ENCODE measurements around the gene FOSB.

The FOSB gene

DNA sequence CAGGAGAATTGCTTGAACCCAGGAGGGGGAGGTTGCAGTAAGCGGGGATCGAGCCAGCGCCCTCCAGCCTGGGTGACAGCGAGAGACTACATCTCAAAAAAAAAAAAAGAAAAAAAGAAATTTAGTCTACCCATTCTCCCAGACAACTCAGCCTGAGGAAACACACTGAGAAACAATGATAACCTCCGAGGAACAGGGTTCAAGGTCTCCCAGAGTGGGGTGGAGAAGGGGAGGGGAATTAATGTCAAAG, 38.1 kb downstream of the FOSB start:
- 0 out of 2 replicates have a peak, but pooled peaks cover 2% of the 10 kb centered on the region for H3K27me3 ChIP-seq (ENCODE audit: insufficient read depth, low read depth)
- no peak overlapping the region for H3K4me3 ChIP-seq (IDR thresholded peaks at IDR 0.05; ENCODE audit: insufficient read depth, low read depth, low read length)
- H3K27ac ChIP-seq = peak overlapping the region; percentile 59; the same call in 1 of the 2 replicates
- H3K79me2 ChIP-seq (ENCODE audit: insufficient read depth, low read depth) = peaks cover 19% of the 10 kb centered on the region; the same call in 1 of the 2 replicates
- H3K4me2 ChIP-seq = peak overlapping the region; percentile 79
- peak overlapping the region; percentile 76 for H2AFZ ChIP-seq (ENCODE audit: low read depth)
- TF ChIP-seq, protein P1, sequence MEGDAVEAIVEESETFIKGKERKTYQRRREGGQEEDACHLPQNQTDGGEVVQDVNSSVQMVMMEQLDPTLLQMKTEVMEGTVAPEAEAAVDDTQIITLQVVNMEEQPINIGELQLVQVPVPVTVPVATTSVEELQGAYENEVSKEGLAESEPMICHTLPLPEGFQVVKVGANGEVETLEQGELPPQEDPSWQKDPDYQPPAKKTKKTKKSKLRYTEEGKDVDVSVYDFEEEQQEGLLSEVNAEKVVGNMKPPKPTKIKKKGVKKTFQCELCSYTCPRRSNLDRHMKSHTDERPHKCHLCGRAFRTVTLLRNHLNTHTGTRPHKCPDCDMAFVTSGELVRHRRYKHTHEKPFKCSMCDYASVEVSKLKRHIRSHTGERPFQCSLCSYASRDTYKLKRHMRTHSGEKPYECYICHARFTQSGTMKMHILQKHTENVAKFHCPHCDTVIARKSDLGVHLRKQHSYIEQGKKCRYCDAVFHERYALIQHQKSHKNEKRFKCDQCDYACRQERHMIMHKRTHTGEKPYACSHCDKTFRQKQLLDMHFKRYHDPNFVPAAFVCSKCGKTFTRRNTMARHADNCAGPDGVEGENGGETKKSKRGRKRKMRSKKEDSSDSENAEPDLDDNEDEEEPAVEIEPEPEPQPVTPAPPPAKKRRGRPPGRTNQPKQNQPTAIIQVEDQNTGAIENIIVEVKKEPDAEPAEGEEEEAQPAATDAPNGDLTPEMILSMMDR (conservative IDR thresholded peaks at IDR 0.05; ENCODE audit: low read depth, low read length) = no peak
- peaks cover 13% of the 10 kb centered on the region for H3K4me1 ChIP-seq (ENCODE audit: low read depth, poor library complexity, severe bottlenecking)
- no peaks in the 10 kb centered on the region for H3K36me3 ChIP-seq (ENCODE audit: insufficient read depth)
- peak overlapping the region; percentile 65 for H3K9ac ChIP-seq
- H4K20me1 ChIP-seq (ENCODE audit: insufficient read depth) = no peaks in the 10 kb centered on the region

DNA sequence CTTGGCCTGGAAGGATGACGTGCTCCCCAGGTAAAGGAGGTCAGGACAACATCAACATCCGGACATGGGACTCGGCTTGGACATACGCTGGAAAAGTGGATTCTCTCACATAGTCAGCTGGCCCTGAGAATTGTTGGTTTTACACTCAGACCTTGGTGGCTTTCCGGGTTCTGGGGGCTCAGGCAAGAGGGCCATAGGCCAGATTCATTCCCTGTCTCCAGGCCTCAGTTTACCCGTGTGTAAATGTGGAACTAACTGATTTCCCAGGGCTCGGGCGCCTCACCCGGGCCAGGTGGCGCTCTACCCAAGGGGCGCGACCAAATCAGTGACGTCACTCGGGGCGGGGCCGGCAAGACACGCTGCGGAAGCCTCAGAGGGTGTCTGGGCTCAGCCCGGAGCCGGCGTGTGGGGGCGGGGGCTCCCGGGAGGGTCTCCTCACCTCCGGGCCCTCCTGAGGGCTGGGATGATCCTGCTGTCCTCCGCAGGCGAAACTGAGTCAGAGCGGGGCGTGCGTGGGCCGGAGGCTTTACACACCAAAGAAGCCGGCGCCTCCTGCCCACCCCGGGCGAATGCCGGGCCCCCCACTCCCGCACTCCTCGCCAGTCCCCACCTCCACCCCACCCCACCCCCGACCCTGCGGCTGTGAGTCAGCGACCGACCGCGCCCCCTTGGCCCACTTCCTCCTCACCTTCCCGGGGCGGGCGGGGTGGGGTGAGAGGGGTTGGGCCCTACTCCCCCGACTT, 38.6 kb downstream of the FOSB start:
- Histone ChIP-seq H3K9ac (peak overlapping the region; percentile 65), H3K36me3 (ENCODE audit: insufficient read depth) (no peaks in the 10 kb centered on the region), H2AFZ (ENCODE audit: low read depth) (peak overlapping the region; percentile 76), H3K79me2 (ENCODE audit: insufficient read depth, low read depth) (peaks cover 22% of the 10 kb centered on the region; the same call in 1 of the 2 replicates), H3K4me2 (peak overlapping the region; percentile 79), H3K27ac (peak overlapping the region; percentile 59), H3K4me1 (ENCODE audit: low read depth, poor library complexity, severe bottlenecking) (peaks cover 13% of the 10 kb centered on the region), H4K20me1 (ENCODE audit: insufficient read depth) (no peaks in the 10 kb centered on the region), H3K27me3 (ENCODE audit: insufficient read depth, low read depth) (0 out of 2 replicates have a peak, but pooled peaks cover 2% of the 10 kb centered on the region), H3K4me3 (IDR thresholded peaks at IDR 0.05; ENCODE audit: insufficient read depth, low read depth, low read length) (no peak overlapping the region)
- TF ChIP-seq, protein P1 (conservative IDR thresholded peaks at IDR 0.05; ENCODE audit: low read depth, low read length) = peak; percentile 60

DNA sequence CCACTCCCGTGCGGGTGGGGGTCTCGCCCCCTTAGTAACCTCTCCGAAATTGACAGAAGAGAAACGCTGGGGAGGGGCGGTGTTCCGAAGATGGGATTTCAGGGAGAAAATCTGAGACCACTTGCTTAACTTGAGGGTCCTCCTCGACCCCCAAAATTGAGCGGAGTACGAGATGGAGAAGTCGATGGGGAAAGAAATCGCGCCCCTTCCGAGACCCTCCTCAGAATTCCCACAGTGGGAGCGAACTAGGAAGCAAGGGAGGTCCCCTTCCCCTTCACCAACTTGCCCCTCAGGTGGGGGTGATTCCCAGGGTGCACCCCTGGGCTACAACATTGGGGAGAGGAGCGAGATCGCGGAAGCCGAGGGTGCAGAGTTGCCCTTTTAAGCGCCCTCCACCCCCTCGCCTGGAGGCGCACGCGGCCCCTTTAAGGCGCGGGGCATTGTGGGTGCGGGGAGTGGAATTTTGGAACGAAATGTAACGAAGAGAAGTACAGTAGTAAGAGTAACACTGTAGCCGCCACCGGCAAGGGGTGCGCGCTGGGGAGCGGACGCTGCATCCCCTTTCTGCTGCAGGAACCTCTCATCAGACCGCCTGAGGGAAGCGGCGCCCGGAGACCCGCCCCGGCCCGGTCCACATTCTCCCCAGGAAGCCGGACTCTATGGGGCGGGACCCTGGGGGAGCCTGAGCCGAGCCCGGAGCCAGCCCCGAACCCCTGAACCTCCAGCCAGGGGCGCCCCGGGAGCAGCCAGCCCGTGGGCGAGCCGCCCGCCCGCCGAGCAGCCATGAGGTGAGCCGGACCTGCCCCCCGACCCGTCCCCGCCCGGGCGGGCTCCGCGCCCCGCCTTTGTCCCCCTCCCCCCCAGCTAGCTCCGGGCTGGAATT, 39.4 kb downstream of the FOSB start, which contains the start of gene VASP:
VASP (plus strand) TSS at position 491 of the 883 bp plus-strand sequence; CDS start at position 784, 293 bp downstream.
- peaks cover 22% of the 10 kb centered on the region; the same call in 1 of the 2 replicates for H3K79me2 ChIP-seq (ENCODE audit: insufficient read depth, low read depth)

DNA sequence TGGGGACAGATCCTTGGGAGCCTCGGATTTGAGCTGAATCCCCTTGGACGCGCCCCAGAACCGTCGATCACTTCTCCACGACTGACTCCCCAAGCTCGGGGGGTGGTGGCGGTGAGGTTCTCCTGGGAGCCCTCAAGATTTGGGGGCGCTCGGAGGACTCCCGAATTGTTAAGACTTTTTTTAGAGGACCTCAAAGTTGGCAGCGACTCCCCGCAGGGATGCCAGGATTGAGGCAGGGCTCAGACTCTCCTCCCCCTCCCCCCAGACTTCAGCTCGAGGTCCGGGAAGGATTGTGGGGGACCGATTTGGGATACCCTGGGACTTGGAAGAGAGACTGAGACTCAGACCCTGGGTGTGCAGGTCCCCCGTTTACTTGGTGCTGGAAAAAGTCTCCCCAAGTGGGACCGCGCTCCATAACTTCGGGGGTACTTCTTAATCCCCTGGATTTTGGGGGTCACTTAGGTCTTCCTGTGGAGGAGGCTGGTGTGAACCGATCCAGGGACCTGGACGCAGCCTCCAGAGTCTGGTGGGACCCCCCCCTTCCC, 40.1 kb downstream of the FOSB start:
- H3K36me3 ChIP-seq (ENCODE audit: insufficient read depth) = no peaks in the 10 kb centered on the region
- H4K20me1 ChIP-seq (ENCODE audit: insufficient read depth) = no peaks in the 10 kb centered on the region
- H3K79me2 ChIP-seq (ENCODE audit: insufficient read depth, low read depth) = peaks cover 24% of the 10 kb centered on the region; the same call in 1 of the 2 replicates
- H3K4me3 ChIP-seq (IDR thresholded peaks at IDR 0.05; ENCODE audit: insufficient read depth, low read depth, low read length) = no peak overlapping the region
- H3K9ac ChIP-seq = peak overlapping the region; percentile 65
- H3K27me3 ChIP-seq (ENCODE audit: insufficient read depth, low read depth) = no peaks in the 10 kb centered on the region
- peak overlapping the region; percentile 76; the same call in 1 of the 2 replicates for H2AFZ ChIP-seq (ENCODE audit: low read depth)
- H3K4me1 ChIP-seq (ENCODE audit: low read depth, poor library complexity, severe bottlenecking) = peaks cover 16% of the 10 kb centered on the region
- H3K4me2 ChIP-seq = peak overlapping the region; percentile 79
- H3K27ac ChIP-seq = peak overlapping the region; percentile 59; the same call in 1 of the 2 replicates
- TF ChIP-seq, protein P1 (conservative IDR thresholded peaks at IDR 0.05; ENCODE audit: low read depth, low read length) = no peak

More for the DNA sequence above, 39.4 kb downstream of the FOSB start, which contains the start of gene VASP:
- peak within 1 kb of the TSS; percentile 59 for H3K27ac ChIP-seq
- peaks cover 16% of the 10 kb centered on the region for H3K4me1 ChIP-seq (ENCODE audit: low read depth, poor library complexity, severe bottlenecking)
- H3K4me3 ChIP-seq (IDR thresholded peaks at IDR 0.05; ENCODE audit: insufficient read depth, low read depth, low read length) = no peak within 1 kb of the TSS
- H3K9ac ChIP-seq = peak within 1 kb of the TSS; percentile 65
- H4K20me1 ChIP-seq (ENCODE audit: insufficient read depth) = no peaks in the 10 kb centered on the region
- peak within 1 kb of the TSS; percentile 76 for H2AFZ ChIP-seq (ENCODE audit: low read depth)
- 0 out of 2 replicates have a peak, but pooled peaks cover 2% of the 10 kb centered on the region for H3K27me3 ChIP-seq (ENCODE audit: insufficient read depth, low read depth)
- TF ChIP-seq, protein P1 (conservative IDR thresholded peaks at IDR 0.05; ENCODE audit: low read depth, low read length) = no peak; the same call in 1 of the 2 replicates
- no peaks in the 10 kb centered on the region for H3K36me3 ChIP-seq (ENCODE audit: insufficient read depth)
- H3K4me2 ChIP-seq = peak within 1 kb of the TSS; percentile 79
